ENCODE results near the gene IGSF9. TPM values are rescaled to one million over a fixed set of nuclear protein-coding genes. Genes with fewer than 3 reads are reported as not detected.

The IGSF9 gene
- total and polyA plus RNA-seq, 4 donors, result 0.14 to 21.3 (median 16.1) TPM

- no peak overlapping the region for H3K4me3 ChIP-seq (ENCODE audit: low read depth in 1 of 3, low read length in 3 of 3)
- H3K9me3 ChIP-seq (ENCODE audit: control insufficient read depth in 4 of 4, low read length in 3 of 4), result no peaks in the 10 kb centered on the region
- 85% methylated on average over 2 of the region's 2 CpGs for whole genome bisulfite sequencing
- no peaks in the 10 kb centered on the region for H3K27me3 ChIP-seq (ENCODE audit: control insufficient read depth in 4 of 4, insufficient read depth in 4 of 4, low read length in 3 of 4)
- TF ChIP-seq HNF4G (IDR thresholded peaks at IDR 0.05), result no peak
- no peak for TF ChIP-seq TAF1 (conservative IDR thresholded peaks at IDR 0.05)
- no peak for TF ChIP-seq CTCF (IDR thresholded peaks at IDR 0.05; ENCODE audit: low read depth, low read length, missing input control)
- TF ChIP-seq SP1 (IDR thresholded peaks at IDR 0.05), result no peak
- no peak for TF ChIP-seq RXRA (IDR thresholded peaks at IDR 0.05)
- TF ChIP-seq ZBTB33 (IDR thresholded peaks at IDR 0.05), result no peak
- no peak for TF ChIP-seq GABPA (IDR thresholded peaks at IDR 0.05 in 1 of 2, conservative IDR thresholded peaks at IDR 0.05 in 1 of 2)
- no peak for TF ChIP-seq FOXA2 (IDR thresholded peaks at IDR 0.05)
- no peak for TF ChIP-seq YY1 (IDR thresholded peaks at IDR 0.05)
- TF ChIP-seq MAX (IDR thresholded peaks at IDR 0.05), result no peak
- TF ChIP-seq EGR1 (IDR thresholded peaks at IDR 0.05; ENCODE audit: low read depth in 2 of 2), result no peak
- no peak for TF ChIP-seq FOXA1 (IDR thresholded peaks at IDR 0.05)
- TF ChIP-seq HNF4A (conservative IDR thresholded peaks at IDR 0.05), result no peak
- TF ChIP-seq JUND (IDR thresholded peaks at IDR 0.05), result no peak
- TF ChIP-seq REST (IDR thresholded peaks at IDR 0.05), result no peak
- no peak for TF ChIP-seq ATF3 (IDR thresholded peaks at IDR 0.05)
- no peak for TF ChIP-seq NR2F2 (IDR thresholded peaks at IDR 0.05)
- TF ChIP-seq RAD21 (IDR thresholded peaks at IDR 0.05), result no peak
- H3K36me3 ChIP-seq (ENCODE audit: control insufficient read depth in 4 of 4, insufficient read depth in 3 of 4, low read depth in 1 of 4, low read length in 3 of 4), result no peaks in the 10 kb centered on the region
- H3K27ac ChIP-seq (ENCODE audit: low read depth in 1 of 2, low read length in 2 of 2), result no peak overlapping the region
- no peaks in the 10 kb centered on the region for H3K4me1 ChIP-seq (ENCODE audit: control insufficient read depth in 4 of 4, insufficient read depth in 4 of 4, low read length in 3 of 4)
- H3K9ac ChIP-seq (ENCODE audit: low read depth in 1 of 2, low read length in 2 of 2), result no peak overlapping the region
- DNase-seq (ENCODE audit: low spot score), result no peak
These were observed 62.9 kb downstream of the IGSF9 start for GRCh38 chr1:159882527-159882862.
